ENCODE data around the gene MMP11.

The MMP11 gene

DNA sequence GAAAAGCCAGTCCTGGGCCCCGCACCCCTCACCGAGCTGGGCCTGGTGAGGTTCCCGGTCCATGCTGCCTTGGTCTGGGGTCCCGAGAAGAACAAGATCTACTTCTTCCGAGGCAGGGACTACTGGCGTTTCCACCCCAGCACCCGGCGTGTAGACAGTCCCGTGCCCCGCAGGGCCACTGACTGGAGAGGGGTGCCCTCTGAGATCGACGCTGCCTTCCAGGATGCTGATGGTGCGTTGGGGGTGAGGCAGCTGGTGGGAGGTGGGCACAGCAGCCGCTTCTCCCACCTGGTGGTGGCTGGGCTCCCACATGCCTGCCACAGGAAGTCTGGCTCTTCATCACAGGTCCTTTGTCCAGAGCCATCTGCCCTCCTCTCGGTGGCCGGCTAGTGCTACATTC, 9.6 kb downstream of the MMP11 start:
- Histone ChIP-seq H3K27me3 (ENCODE audit: low read depth, low read length) (no peaks in the 10 kb centered on the region), H3K9me3 (ENCODE audit: control insufficient read depth in 1 of 2, low read length in 2 of 2) (no peaks in the 10 kb centered on the region), H3K36me3 (ENCODE audit: control insufficient read depth in 1 of 2, insufficient read depth in 2 of 2, low read length in 2 of 2) (peaks cover 0 to 4% of the 10 kb centered on the region in 2 donors), H3K4me1 (ENCODE audit: control insufficient read depth in 1 of 2, insufficient read depth in 2 of 2, low read length in 2 of 2) (peaks cover 0 to 18% of the 10 kb centered on the region in 2 donors), H3K4me3 (ENCODE audit: low read depth in 1 of 2, low read length in 2 of 2) (no peak overlapping the region), H3K27ac (ENCODE audit: low read length) (no peak overlapping the region)

DNA sequence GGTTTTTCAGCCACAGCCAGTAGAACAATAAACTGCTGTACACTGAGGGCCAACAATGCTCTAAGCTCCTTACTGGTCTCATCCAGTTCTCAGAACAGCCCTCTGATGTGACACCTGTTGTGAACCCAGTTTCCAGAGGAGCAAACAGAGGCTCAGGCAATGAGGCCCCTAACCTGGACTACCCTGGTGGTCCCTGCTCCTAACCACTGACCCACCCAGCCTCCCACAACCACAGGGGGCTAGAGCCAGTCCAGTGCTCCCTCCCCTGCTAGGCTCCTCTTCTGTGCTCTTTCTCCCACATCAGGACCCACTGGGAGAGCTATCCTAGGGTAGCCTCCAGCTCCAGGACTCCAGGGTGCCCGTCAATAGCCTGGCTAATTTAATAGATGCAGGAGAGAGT, 10.1 kb downstream of the MMP11 start:
- Histone ChIP-seq H3K36me3 (ENCODE audit: control insufficient read depth in 1 of 2, insufficient read depth in 2 of 2, low read length in 2 of 2) (peaks cover 0 to 4% of the 10 kb centered on the region in 2 donors), H3K9me3 (ENCODE audit: control insufficient read depth in 1 of 2, low read length in 2 of 2) (no peaks in the 10 kb centered on the region), H3K4me1 (ENCODE audit: control insufficient read depth in 1 of 2, insufficient read depth in 2 of 2, low read length in 2 of 2) (peaks cover 0 to 17% of the 10 kb centered on the region in 2 donors), H3K4me3 (ENCODE audit: low read depth in 1 of 2, low read length in 2 of 2) (no peak overlapping the region), H3K27ac (ENCODE audit: low read length) (no peak overlapping the region), H3K27me3 (ENCODE audit: low read depth, low read length) (no peaks in the 10 kb centered on the region)

DNA sequence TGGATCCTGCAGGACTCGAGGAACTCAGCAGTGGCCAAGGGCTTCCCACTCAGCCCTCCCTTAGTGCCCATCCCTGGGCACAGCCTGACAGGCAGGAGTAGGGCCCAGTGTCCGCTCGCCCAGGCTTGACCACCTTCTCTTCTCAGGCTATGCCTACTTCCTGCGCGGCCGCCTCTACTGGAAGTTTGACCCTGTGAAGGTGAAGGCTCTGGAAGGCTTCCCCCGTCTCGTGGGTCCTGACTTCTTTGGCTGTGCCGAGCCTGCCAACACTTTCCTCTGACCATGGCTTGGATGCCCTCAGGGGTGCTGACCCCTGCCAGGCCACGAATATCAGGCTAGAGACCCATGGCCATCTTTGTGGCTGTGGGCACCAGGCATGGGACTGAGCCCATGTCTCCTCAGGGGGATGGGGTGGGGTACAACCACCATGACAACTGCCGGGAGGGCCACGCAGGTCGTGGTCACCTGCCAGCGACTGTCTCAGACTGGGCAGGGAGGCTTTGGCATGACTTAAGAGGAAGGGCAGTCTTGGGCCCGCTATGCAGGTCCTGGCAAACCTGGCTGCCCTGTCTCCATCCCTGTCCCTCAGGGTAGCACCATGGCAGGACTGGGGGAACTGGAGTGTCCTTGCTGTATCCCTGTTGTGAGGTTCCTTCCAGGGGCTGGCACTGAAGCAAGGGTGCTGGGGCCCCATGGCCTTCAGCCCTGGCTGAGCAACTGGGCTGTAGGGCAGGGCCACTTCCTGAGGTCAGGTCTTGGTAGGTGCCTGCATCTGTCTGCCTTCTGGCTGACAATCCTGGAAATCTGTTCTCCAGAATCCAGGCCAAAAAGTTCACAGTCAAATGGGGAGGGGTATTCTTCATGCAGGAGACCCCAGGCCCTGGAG, 10.9 kb downstream of the MMP11 start:
- Histone ChIP-seq H3K27ac (ENCODE audit: low read length) (no peak overlapping the region), H3K4me3 (ENCODE audit: low read depth in 1 of 2, low read length in 2 of 2) (no peak overlapping the region), H3K27me3 (ENCODE audit: low read depth, low read length) (no peaks in the 10 kb centered on the region), H3K4me1 (ENCODE audit: control insufficient read depth in 1 of 2, insufficient read depth in 2 of 2, low read length in 2 of 2) (peaks cover 4 to 19% of the 10 kb centered on the region in 2 donors), H3K9me3 (ENCODE audit: control insufficient read depth in 1 of 2, low read length in 2 of 2) (no peaks in the 10 kb centered on the region), H3K36me3 (ENCODE audit: control insufficient read depth in 1 of 2, insufficient read depth in 2 of 2, low read length in 2 of 2) (peaks cover 0 to 4% of the 10 kb centered on the region in 2 donors)

DNA sequence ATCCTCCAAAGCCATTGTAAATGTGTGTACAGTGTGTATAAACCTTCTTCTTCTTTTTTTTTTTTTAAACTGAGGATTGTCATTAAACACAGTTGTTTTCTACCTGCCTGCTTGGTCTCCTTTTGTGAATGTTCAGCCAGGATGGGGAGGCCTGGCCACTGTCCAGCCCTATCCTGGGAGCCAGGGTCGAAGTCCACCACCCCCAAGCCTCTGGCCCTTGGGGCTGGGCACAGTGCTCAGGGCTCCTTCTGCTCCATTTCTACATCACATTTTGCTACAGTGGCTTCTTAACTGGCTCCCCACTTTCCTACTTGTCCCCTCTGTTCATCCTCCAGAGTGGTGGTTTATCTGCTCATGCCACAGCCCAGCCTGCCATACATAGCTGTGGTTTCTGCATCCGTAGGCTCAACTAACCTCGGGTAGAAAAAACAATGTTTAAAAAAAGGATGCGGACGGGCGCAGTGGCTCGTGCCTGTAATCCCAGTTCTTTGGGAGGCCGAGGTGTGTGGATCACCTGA, 11.6 kb downstream of the MMP11 start:
- H3K27ac ChIP-seq (ENCODE audit: low read length): no peak overlapping the region
- H3K4me1 ChIP-seq (ENCODE audit: control insufficient read depth in 1 of 2, insufficient read depth in 2 of 2, low read length in 2 of 2): peaks cover 7 to 22% of the 10 kb centered on the region in 2 donors
- H3K9me3 ChIP-seq (ENCODE audit: control insufficient read depth in 1 of 2, low read length in 2 of 2): no peaks in the 10 kb centered on the region

DNA sequence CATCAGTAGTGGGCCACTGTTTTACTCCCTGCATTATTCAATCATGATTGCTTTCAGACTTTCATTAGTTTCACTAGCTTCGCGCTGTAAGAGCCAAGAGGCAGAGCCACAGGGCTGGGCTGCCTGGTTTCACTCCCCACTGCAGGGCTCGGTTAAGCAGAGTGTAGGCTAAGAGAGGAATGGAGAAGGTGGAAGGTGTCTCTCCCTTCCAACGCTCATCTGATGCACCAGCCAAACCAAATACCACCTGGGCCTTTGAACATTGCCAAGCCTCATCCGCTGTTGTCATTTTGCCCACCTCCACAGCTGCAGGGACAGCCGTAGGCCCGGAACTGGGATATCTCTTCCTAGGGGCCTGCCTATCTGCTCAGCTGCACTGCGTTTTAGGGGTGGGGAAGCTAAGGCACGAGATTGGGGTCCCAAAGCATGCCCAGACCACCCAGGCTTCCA, 13.6 kb downstream of the MMP11 start:
- H3K27me3 ChIP-seq (ENCODE audit: low read depth, low read length): no peaks in the 10 kb centered on the region
- H3K4me1 ChIP-seq (ENCODE audit: control insufficient read depth in 1 of 2, insufficient read depth in 2 of 2, low read length in 2 of 2): peaks cover 9 to 32% of the 10 kb centered on the region in 2 donors
- peak overlapping the region; percentile 60 to 87 for H3K4me3 ChIP-seq (ENCODE audit: low read depth in 1 of 2, low read length in 2 of 2)
- peaks cover 2 to 4% of the 10 kb centered on the region in 2 donors for H3K36me3 ChIP-seq (ENCODE audit: control insufficient read depth in 1 of 2, insufficient read depth in 2 of 2, low read length in 2 of 2)
- H3K9me3 ChIP-seq (ENCODE audit: control insufficient read depth in 1 of 2, low read length in 2 of 2): no peaks in the 10 kb centered on the region
- H3K27ac ChIP-seq (ENCODE audit: low read length): peak overlapping the region; percentile 90

More for the DNA sequence above, 11.6 kb downstream of the MMP11 start:
- H3K27me3 ChIP-seq (ENCODE audit: low read depth, low read length): no peaks in the 10 kb centered on the region
- peaks cover 0 to 4% of the 10 kb centered on the region in 2 donors for H3K36me3 ChIP-seq (ENCODE audit: control insufficient read depth in 1 of 2, insufficient read depth in 2 of 2, low read length in 2 of 2)
- H3K4me3 ChIP-seq (ENCODE audit: low read depth in 1 of 2, low read length in 2 of 2): no peak overlapping the region

DNA sequence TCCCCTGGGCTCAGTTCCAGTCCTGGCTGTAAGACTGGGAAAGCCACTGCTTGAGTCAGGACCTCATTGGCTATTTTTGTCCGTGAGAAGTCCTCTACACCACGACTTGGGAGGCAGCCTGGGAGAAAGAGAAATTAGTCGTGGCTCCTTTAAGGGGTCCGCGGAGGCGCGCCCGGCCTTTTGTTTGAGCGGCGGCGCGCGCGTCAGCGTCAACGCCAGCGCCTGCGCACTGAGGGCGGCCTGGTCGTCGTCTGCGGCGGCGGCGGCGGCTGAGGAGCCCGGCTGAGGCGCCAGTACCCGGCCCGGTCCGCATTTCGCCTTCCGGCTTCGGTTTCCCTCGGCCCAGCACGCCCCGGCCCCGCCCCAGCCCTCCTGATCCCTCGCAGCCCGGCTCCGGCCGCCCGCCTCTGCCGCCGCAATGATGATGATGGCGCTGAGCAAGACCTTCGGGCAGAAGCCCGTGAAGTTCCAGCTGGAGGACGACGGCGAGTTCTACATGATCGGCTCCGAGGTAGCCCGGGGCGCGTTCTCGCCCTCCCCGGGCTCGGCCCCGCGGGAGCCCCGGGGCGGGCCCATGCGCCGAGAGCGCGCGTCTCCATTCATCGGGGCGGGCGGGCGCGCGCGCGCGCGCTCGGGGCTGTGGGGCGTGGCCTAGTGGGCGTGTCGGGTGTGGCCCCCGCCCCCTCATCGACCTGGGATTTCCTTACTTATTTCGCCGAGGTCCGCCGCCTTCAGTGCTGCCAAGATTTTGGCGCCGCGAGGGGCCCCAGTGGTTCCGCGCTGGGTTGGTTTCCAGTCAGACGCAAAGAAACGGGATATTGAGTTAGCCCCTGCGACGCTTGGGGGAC, 14.3 kb downstream of the MMP11 start, which contains the start of gene SMARCB1:
SMARCB1 (plus strand) TSS at position 215 of the 848 bp plus-strand sequence; CDS start at position 419, 204 bp downstream.
- H3K9me3 ChIP-seq (ENCODE audit: control insufficient read depth in 1 of 2, low read length in 2 of 2): no peaks in the 10 kb centered on the region
- H3K4me1 ChIP-seq (ENCODE audit: control insufficient read depth in 1 of 2, insufficient read depth in 2 of 2, low read length in 2 of 2): peaks cover 9 to 39% of the 10 kb centered on the region in 2 donors

DNA sequence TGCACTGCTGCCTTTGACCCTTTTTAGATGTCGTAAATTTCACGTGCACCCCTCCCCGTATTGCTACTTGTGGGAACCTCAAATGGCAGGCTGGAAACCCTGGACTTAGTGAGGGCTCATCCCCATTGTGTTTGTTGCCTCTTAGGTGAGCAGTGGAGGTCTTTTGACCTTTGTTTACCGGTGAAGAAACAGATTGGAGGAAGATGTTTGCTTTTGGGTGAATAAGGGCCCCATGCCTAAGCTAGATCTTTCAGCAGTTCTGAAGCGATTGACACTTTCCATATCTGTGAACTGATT, 14.9 kb downstream of the MMP11 start:
- Histone ChIP-seq H3K9me3 (ENCODE audit: control insufficient read depth in 1 of 2, low read length in 2 of 2) (no peaks in the 10 kb centered on the region), H3K27me3 (ENCODE audit: low read depth, low read length) (no peaks in the 10 kb centered on the region), H3K4me3 (ENCODE audit: low read depth in 1 of 2, low read length in 2 of 2) (peak overlapping the region; percentile 87), H3K4me1 (ENCODE audit: control insufficient read depth in 1 of 2, insufficient read depth in 2 of 2, low read length in 2 of 2) (peaks cover 9 to 39% of the 10 kb centered on the region in 2 donors), H3K27ac (ENCODE audit: low read length) (peak overlapping the region; percentile 58), H3K36me3 (ENCODE audit: control insufficient read depth in 1 of 2, insufficient read depth in 2 of 2, low read length in 2 of 2) (peaks cover 4 to 16% of the 10 kb centered on the region in 2 donors)

More for the DNA sequence above, 14.3 kb downstream of the MMP11 start, which contains the start of gene SMARCB1:
- Histone ChIP-seq H3K36me3 (ENCODE audit: control insufficient read depth in 1 of 2, insufficient read depth in 2 of 2, low read length in 2 of 2) (peaks cover 4 to 10% of the 10 kb centered on the region in 2 donors), H3K4me3 (ENCODE audit: low read depth in 1 of 2, low read length in 2 of 2) (peak within 1 kb of the TSS; percentile 87), H3K27me3 (ENCODE audit: low read depth, low read length) (no peaks in the 10 kb centered on the region), H3K27ac (ENCODE audit: low read length) (peak within 1 kb of the TSS; percentile 90)

DNA sequence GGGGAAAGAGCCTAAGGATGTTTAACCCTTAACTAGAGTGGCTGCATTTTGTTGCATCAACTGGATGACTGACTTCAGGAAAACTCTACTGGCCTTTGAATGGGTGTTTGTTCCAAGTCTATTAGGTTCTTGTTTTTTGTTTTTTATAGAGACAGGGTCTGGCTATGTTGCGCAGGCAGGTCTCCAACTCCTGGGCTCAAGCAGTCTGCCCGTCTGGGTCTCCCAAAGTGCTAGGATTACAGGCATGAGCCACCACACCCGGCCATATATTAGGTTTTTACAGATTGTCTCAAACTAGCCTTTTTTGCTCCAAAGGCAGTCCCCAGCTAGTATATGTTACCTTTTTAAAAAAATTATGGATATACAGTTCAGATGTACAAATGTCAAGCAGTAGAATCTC, 15.3 kb downstream of the MMP11 start:
- Histone ChIP-seq H3K9me3 (ENCODE audit: control insufficient read depth in 1 of 2, low read length in 2 of 2) (no peaks in the 10 kb centered on the region), H3K36me3 (ENCODE audit: control insufficient read depth in 1 of 2, insufficient read depth in 2 of 2, low read length in 2 of 2) (peaks cover 4 to 19% of the 10 kb centered on the region in 2 donors), H3K27ac (ENCODE audit: low read length) (peak overlapping the region; percentile 58), H3K27me3 (ENCODE audit: low read depth, low read length) (no peaks in the 10 kb centered on the region), H3K4me3 (ENCODE audit: low read depth in 1 of 2, low read length in 2 of 2) (peak overlapping the region; percentile 87), H3K4me1 (ENCODE audit: control insufficient read depth in 1 of 2, insufficient read depth in 2 of 2, low read length in 2 of 2) (peaks cover 9 to 39% of the 10 kb centered on the region in 2 donors)

DNA sequence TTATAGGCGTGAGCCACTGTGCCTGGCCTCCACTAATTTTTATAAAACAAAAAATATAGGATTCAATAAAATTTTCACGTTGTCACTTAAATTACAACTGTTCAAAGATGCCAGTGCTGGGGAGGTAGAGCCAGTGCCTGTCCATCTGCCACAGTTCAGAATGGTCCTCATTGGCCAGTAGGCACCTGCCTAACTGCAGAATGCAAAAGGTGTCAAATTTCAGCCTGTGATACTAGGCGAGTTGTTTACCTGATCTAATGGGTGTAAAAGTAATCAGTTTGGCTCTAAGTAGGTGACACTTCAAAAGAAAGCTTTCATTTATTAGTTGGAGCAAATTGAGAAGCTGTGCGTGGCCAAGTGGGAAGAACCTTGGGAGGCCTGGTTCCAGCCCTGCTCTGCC, 16.5 kb downstream of the MMP11 start:
- Histone ChIP-seq H3K36me3 (ENCODE audit: control insufficient read depth in 1 of 2, insufficient read depth in 2 of 2, low read length in 2 of 2) (peaks cover 9 to 27% of the 10 kb centered on the region in 2 donors), H3K27me3 (ENCODE audit: low read depth, low read length) (no peaks in the 10 kb centered on the region), H3K27ac (ENCODE audit: low read length) (no peak overlapping the region), H3K9me3 (ENCODE audit: control insufficient read depth in 1 of 2, low read length in 2 of 2) (no peaks in the 10 kb centered on the region), H3K4me3 (ENCODE audit: low read depth in 1 of 2, low read length in 2 of 2) (no peak overlapping the region), H3K4me1 (ENCODE audit: control insufficient read depth in 1 of 2, insufficient read depth in 2 of 2, low read length in 2 of 2) (peaks cover 9 to 39% of the 10 kb centered on the region in 2 donors)

DNA sequence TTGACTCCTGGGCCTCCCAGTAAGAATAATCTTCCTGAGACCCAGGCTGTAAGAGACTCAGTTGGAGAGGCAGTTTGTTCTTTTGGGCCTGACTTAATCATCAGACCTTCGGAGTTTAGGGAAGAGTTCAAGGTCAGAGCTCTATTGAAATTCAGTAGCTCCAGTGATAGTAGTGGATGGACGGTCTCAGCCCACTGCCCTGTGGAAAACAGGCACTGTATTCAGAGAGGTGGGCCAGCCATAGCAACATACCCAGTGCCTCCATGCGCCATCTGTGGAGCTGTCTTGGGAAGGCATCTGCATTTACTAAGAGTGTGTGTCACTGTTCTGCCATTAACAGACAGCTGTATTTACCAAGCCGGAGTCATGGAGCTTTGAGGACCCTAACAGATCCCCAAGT, 17.0 kb downstream of the MMP11 start:
- Histone ChIP-seq H3K9me3 (ENCODE audit: control insufficient read depth in 1 of 2, low read length in 2 of 2) (no peaks in the 10 kb centered on the region), H3K27ac (ENCODE audit: low read length) (no peak overlapping the region), H3K4me1 (ENCODE audit: control insufficient read depth in 1 of 2, insufficient read depth in 2 of 2, low read length in 2 of 2) (peaks cover 9 to 39% of the 10 kb centered on the region in 2 donors)

More for the DNA sequence above, 17.0 kb downstream of the MMP11 start:
- Histone ChIP-seq H3K4me3 (ENCODE audit: low read depth in 1 of 2, low read length in 2 of 2) (no peak overlapping the region), H3K36me3 (ENCODE audit: control insufficient read depth in 1 of 2, insufficient read depth in 2 of 2, low read length in 2 of 2) (peaks cover 12 to 32% of the 10 kb centered on the region in 2 donors), H3K27me3 (ENCODE audit: low read depth, low read length) (no peaks in the 10 kb centered on the region)
